Ishikawa (cell line): ENCODE data around the gene RARB.
A peak's percentile ranks its signal among the peaks of the same experiment; 100 is the strongest.

ENCODE experiments used
- CEBPB ChIP-seq: IDR thresholded peaks from 2 replicates; pipeline ENCODE4 v1.6.1; 2012
- CREB1 ChIP-seq: IDR thresholded peaks from 2 replicates; pipeline ENCODE4 v1.6.1; 2012; ENCODE audit warnings: low read depth
- EGR1 ChIP-seq: IDR thresholded peaks from 2 replicates; pipeline ENCODE4 v1.6.1; 2012
- EP300 ChIP-seq: IDR thresholded peaks from 2 replicates; pipeline ENCODE4 v1.6.1; 2012; ENCODE audit warnings: borderline replicate concordance
- FOXM1 ChIP-seq: IDR thresholded peaks from 2 replicates; pipeline ENCODE4 v1.6.1; 2012; ENCODE audit warnings: low read depth, borderline replicate concordance
- NFIC ChIP-seq: IDR thresholded peaks from 2 replicates; pipeline ENCODE4 v1.6.1; 2012
- RAD21 ChIP-seq: IDR thresholded peaks from 2 replicates; pipeline ENCODE4 v1.6.1; 2012; ENCODE audit warnings: low read depth
- TAF1 ChIP-seq: IDR thresholded peaks from 2 replicates; pipeline ENCODE4 v1.6.1; 2012; ENCODE audit warnings: low read depth, mild to moderate bottlenecking
- TCF12 ChIP-seq: IDR thresholded peaks from 2 replicates; pipeline ENCODE4 v1.6.1; 2012; ENCODE audit warnings: low read depth
- TEAD4 ChIP-seq: IDR thresholded peaks from 2 replicates; pipeline ENCODE4 v1.6.1; 2012
- YY1 ChIP-seq: IDR thresholded peaks from 2 replicates; pipeline ENCODE4 v1.6.1; 2012; ENCODE audit warnings: low read depth
- ZBTB7A ChIP-seq: IDR thresholded peaks from 2 replicates; pipeline ENCODE4 v1.6.1; 2012; ENCODE audit warnings: low read depth
- TF ChIP-seq, protein P1 (sequence below): IDR thresholded peaks from 2 replicates; pipeline ENCODE4 v1.6.1; 2012
- TF ChIP-seq, protein P2 (sequence below): IDR thresholded peaks from 2 replicates; pipeline ENCODE4 v1.6.1; 2012; ENCODE audit warnings: low read depth, mild to moderate bottlenecking
- TF ChIP-seq, protein P3 (sequence below): IDR thresholded peaks from 2 replicates; pipeline ENCODE4 v1.6.1; 2012

Gene RARB

DNA sequence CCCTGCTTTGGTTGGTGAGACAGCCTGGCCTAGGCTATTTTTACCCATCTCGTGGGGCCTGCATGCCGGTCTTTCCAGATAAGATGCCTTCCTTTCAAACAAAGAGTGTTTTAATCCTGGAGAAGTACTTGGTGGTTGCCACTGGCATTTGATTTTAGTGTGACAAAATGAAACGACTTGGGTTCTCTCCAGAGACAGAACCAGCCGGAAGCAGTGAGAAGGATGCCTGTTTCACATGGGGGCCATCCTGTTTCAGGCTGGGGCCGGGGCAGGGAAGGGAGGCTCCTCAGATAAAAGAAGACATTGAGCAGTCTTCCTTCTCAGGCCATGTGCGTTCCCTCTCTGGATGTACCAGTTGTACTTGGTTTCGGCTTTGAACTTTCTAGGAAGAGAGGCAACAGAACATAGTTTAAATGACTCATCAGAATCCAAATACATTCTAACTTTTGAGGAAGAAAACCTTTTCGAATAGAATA is 161.8 kb downstream of the RARB start:
- no peak for TF ChIP-seq TCF12
- TF ChIP-seq, protein P1, sequence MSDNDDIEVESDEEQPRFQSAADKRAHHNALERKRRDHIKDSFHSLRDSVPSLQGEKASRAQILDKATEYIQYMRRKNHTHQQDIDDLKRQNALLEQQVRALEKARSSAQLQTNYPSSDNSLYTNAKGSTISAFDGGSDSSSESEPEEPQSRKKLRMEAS, result no peak
- TF ChIP-seq CEBPB, result no peak
- no peak for TF ChIP-seq CREB1
- TF ChIP-seq TEAD4, result no peak
- TF ChIP-seq, protein P2, sequence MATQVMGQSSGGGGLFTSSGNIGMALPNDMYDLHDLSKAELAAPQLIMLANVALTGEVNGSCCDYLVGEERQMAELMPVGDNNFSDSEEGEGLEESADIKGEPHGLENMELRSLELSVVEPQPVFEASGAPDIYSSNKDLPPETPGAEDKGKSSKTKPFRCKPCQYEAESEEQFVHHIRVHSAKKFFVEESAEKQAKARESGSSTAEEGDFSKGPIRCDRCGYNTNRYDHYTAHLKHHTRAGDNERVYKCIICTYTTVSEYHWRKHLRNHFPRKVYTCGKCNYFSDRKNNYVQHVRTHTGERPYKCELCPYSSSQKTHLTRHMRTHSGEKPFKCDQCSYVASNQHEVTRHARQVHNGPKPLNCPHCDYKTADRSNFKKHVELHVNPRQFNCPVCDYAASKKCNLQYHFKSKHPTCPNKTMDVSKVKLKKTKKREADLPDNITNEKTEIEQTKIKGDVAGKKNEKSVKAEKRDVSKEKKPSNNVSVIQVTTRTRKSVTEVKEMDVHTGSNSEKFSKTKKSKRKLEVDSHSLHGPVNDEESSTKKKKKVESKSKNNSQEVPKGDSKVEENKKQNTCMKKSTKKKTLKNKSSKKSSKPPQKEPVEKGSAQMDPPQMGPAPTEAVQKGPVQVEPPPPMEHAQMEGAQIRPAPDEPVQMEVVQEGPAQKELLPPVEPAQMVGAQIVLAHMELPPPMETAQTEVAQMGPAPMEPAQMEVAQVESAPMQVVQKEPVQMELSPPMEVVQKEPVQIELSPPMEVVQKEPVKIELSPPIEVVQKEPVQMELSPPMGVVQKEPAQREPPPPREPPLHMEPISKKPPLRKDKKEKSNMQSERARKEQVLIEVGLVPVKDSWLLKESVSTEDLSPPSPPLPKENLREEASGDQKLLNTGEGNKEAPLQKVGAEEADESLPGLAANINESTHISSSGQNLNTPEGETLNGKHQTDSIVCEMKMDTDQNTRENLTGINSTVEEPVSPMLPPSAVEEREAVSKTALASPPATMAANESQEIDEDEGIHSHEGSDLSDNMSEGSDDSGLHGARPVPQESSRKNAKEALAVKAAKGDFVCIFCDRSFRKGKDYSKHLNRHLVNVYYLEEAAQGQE, result no peak
- no peak for TF ChIP-seq ZBTB7A
- TF ChIP-seq RAD21, result no peak
- no peak for TF ChIP-seq NFIC

DNA sequence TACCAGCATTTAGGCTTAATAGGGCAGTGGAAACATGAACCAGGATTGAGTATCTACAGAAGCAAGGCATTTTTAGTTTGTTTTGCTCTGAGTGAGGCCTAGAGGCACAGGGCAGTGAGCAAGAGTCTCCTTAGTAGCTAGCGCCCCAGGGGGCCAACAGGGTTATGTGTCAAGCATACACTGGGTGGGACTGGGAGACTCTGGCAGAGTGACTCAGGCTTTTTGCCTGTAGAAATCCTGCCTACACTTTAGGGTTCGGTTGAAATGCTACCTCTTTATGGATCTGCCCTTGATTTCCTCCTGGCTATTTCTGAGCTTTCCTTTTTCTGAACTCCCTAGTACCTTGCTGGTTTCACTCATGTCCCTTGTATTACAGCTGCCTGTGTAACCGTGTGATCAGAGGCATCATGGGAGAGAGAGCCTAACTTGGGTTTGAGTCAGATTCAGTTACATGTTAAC is 164.5 kb downstream of the RARB start:
- TF ChIP-seq NFIC, result no peak
- TF ChIP-seq YY1, result no peak

DNA sequence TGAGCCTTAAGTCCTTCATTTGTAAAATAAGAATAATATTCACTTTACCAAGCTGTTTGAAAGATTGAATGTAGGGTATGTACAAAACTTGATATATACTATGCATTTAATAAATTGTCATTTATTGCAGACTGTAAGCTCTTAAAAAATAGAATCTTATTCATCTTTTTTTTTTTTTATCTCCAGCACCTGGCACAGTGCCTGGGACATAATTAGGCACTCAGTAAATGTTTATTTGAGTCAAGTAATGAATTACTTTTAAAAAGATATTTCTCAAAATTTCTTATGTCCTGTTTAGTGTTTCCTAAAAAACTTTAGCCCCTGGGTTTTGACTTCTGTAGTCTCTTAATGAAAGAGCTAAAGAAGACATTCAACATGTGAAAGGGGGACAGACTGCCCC is 164.9 kb downstream of the RARB start:
- TF ChIP-seq, protein P1, result no peak
- TF ChIP-seq YY1 (no peak), TAF1 (no peak), RAD21 (no peak), NFIC (no peak), TEAD4 (no peak), EP300 (no peak), FOXM1 (no peak), ZBTB7A (no peak), TCF12 (no peak), EGR1 (no peak), CEBPB (no peak), CREB1 (no peak)
- TF ChIP-seq, protein P2, result no peak
- TF ChIP-seq, protein P3, sequence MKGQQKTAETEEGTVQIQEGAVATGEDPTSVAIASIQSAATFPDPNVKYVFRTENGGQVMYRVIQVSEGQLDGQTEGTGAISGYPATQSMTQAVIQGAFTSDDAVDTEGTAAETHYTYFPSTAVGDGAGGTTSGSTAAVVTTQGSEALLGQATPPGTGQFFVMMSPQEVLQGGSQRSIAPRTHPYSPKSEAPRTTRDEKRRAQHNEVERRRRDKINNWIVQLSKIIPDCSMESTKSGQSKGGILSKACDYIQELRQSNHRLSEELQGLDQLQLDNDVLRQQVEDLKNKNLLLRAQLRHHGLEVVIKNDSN, result no peak

DNA sequence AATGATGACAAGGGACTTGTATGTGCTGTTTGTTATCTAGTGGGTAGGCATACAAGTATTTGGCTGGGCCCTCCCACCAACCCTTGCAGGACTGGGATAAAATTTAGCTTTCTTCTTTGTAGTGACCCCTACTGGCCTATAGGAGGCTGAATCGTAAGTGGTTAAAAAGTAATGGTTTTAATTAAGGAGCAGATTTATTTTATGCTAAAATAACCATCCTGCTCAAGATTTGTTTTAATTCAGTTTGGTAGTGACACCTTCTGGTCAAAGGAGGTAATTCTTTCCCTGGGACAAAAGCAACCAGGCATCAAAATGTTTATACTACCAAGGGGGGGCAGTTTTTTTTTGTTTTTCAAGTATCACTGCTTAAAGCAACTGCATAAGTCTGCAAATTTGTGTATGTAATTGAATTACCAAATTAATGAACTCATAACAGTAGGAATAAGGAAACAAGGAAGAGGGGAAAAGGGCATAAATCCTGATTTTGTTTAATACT is 166.0 kb downstream of the RARB start:
- TF ChIP-seq TEAD4 (no peak), TCF12 (no peak), EGR1 (no peak), FOXM1 (no peak), YY1 (no peak), RAD21 (peak; percentile 54)

DNA sequence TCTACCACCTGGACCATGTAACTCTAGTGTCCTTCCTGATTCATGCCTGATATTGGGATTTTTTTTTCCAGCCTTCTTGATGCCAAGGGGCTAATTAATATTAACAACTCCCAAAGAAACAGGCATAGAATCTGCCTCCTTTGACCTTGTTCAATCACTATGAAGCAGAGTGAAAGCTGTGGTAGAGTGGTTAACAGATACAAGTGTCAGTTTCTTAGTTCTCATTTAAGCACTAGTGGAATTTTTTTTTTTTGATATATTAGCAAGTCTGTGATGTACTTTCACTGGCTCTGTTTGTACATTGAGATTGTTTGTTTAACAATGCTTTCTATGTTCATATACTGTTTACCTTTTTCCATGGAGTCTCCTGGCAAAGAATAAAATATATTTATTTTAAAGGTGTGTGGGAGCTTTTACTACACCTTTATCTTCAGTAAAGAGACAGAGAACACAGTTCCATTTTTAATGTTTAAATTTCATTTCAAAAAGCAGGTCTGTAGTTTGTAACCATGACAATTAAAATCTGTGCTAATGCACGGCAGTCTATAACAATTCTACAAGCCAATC is 169.6 kb downstream of the RARB start:
- no peak for TF ChIP-seq EP300
- no peak for TF ChIP-seq TCF12
- TF ChIP-seq, protein P3, result no peak
- TF ChIP-seq TAF1, result no peak
- no peak for TF ChIP-seq ZBTB7A
- TF ChIP-seq, protein P2, result no peak
- no peak for TF ChIP-seq NFIC
- TF ChIP-seq CREB1, result no peak
- TF ChIP-seq EGR1, result no peak
- no peak for TF ChIP-seq TEAD4
- no peak for TF ChIP-seq CEBPB
- no peak for TF ChIP-seq YY1
- no peak for TF ChIP-seq RAD21
- TF ChIP-seq, protein P1, result no peak
